Stimulated activated CD4-positive, alpha-beta T cell treated with anti-CD3 and anti-CD28 coated beads, Interleukin-1b, Interleukin-23, amount 100 ng/mL, for 1 hour (primary cell): ENCODE data around the gene ULK4.
"Not testable (repeated sequence)": the region's sequence is repeated elsewhere in the genome, so short reads cannot be mapped to it uniquely, and the experiment has no call there.

Experiments
- DNase-seq, 2 donors: peaks; one replicate each; pipeline ENCODE4 v3.0.0-alpha.2; 2020; ENCODE audit warnings: low read depth in 2 of 2

ULK4 gene

GRCh38 chr3:41768363-41768762 lies 193.5 kb downstream of the ULK4 start:
- no peak for DNase-seq

- DNase-seq: not testable (repeated sequence)
Measured at GRCh38 chr3:41762867-41763266, 199.0 kb downstream of the ULK4 start.

- DNase-seq: no peak
Measured at GRCh38 chr3:41753651-41754050, 208.3 kb downstream of the ULK4 start.

- no peak for DNase-seq
Measured at GRCh38 chr3:41751597-41751996, 210.3 kb downstream of the ULK4 start.

GRCh38 chr3:41749988-41750387 lies 211.9 kb downstream of the ULK4 start:
- no peak for DNase-seq

- no peak for DNase-seq
Measured at GRCh38 chr3:41746215-41746614, 215.7 kb downstream of the ULK4 start.

GRCh38 chr3:41742121-41742520 lies 219.8 kb downstream of the ULK4 start:
- DNase-seq: no peak

- DNase-seq: no peak
Measured at GRCh38 chr3:41740374-41740886, 221.5 kb downstream of the ULK4 start.

GRCh38 chr3:41726891-41727290 lies 235.0 kb downstream of the ULK4 start:
- no peak for DNase-seq

GRCh38 chr3:41717641-41718040 lies 244.3 kb downstream of the ULK4 start:
- no peak for DNase-seq

GRCh38 chr3:41716471-41716870 lies 245.4 kb downstream of the ULK4 start:
- no peak for DNase-seq

GRCh38 chr3:41715376-41715775 lies 246.5 kb downstream of the ULK4 start:
- DNase-seq: no peak

- no peak for DNase-seq
Measured at GRCh38 chr3:41711651-41712050, 250.3 kb downstream of the ULK4 start.

GRCh38 chr3:41710646-41711388 lies 251.1 kb downstream of the ULK4 start:
- DNase-seq: no peak

GRCh38 chr3:41709213-41709612 lies 252.7 kb downstream of the ULK4 start:
- DNase-seq: not testable (repeated sequence)

- DNase-seq: no peak
Measured at GRCh38 chr3:41708176-41708575, 253.7 kb downstream of the ULK4 start.

GRCh38 chr3:41705893-41706292 lies 256.0 kb downstream of the ULK4 start:
- no peak for DNase-seq

- DNase-seq: no peak
Measured at GRCh38 chr3:41701191-41701698, 260.7 kb downstream of the ULK4 start.

GRCh38 chr3:41700155-41700554 lies 261.7 kb downstream of the ULK4 start:
- DNase-seq: no peak

- DNase-seq: no peak
Measured at GRCh38 chr3:41698898-41699297, 263.0 kb downstream of the ULK4 start.

GRCh38 chr3:41697702-41698101 lies 264.2 kb downstream of the ULK4 start:
- DNase-seq: no peak

- not testable (repeated sequence) for DNase-seq
Measured at GRCh38 chr3:41695806-41696205, 266.1 kb downstream of the ULK4 start.

- no peak for DNase-seq
Measured at GRCh38 chr3:41693799-41694198, 268.1 kb downstream of the ULK4 start.
